GM12872 (cell line): ENCODE results near the gene MRTFA.

Experiments
- CTCF ChIP-seq: IDR thresholded peaks from 3 replicates; pipeline ENCODE4 v1.5.1; 2011; ENCODE audit warnings: low read depth, mild to moderate bottlenecking, low read length, moderate library complexity; ENCODE audit not compliant: insufficient read depth

The MRTFA gene

DNA sequence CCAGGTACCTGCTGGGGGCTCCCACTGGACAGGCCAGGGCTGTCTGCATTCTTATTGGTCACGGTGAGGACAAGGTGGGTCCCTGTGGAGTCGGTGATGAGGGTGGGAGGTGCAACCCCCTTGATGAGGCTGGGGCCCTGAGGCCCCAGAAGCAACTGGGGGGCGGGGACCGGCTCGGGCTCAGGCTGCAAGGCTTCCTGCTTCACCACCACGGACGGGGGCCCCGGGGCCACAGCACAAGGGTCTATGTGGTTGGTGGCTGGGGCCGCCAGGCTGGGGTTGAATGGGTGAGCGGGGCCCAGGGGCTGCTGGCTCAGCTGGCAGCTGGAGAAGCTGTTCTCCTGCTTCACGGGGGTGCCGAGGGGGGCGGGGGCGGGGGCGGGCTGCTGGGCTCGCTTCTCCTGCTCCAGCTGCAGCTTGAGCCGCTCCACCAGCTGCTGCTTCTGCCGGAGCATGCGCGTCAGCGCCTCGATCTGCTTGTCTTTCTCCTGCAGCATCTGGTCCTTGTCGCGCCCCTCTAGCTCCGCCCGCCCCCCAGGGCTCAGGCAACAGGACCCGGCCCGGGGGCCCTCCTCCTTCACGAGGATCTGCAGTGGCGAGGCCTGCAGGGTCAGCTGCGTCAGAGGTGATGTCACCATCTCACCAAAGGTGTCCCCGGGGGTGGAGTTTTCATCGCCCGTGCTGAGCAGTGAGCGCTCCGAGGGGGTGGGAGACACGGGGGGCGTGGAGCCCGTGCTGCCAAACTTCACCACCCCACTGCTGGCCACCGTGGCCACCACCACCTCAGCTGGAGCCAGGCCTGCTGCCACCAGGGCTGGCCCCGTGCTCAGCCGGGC, 217.9 kb downstream of the MRTFA start:
- TF ChIP-seq CTCF, result no peak

- no peak for TF ChIP-seq CTCF
These were observed 218.6 kb downstream of the MRTFA start for GRCh38 chr22:40417881-40418280.

DNA sequence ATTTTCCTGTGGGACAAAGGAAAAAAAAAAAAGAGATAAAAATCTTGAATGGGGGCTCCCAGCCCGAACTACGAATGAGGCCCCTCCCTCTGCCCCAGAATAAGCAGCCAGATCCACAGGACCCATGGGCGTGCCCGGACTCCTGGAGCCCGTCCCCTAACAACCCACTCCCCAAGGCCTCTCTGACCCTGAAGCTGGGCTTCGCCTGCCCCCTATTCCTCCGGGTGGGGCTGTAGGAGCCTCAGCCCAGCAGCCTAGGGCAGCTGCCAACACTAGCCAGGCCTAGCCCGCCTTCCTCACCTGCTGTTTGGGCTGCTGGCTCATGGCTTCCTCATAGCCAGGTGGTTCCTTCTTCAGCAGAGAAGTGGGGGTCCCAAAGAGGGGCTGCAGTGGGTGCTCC, 219.5 kb downstream of the MRTFA start:
- TF ChIP-seq CTCF, result no peak

DNA sequence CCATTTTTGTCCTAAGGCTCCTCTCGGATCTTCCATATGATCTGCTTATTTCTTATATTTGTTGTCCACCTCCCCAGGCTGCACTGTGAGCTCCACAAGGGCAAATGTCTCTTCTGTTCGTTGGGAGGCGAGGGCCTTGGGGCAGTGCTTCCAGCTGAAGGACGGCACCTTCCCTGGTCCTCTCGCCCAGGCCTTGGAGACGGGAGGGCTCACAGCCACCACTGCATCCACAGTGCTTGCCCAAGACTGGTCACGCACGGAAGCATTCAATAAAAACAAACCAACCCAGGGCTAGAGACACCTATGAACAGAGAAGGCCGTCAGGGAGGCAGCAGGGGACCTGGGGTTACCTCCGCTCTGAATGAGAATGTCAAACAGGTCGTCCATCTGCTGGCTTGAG, 219.9 kb downstream of the MRTFA start:
- TF ChIP-seq CTCF, result no peak

DNA sequence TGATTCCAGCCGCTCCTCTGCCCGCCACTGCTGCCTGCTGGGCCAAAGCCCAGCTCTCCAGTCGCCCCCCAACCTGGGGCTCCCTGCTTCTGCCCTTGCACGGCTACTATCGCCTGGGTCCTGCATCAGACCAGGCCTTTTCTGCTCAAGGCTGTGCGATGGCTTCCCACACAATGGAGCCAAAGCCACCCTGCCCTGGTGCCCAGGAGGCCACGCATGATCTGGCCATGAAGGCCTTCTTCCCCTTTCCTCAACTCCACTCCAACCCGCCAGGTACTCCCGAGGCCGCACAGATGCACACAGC, 220.3 kb downstream of the MRTFA start:
- TF ChIP-seq CTCF, result no peak

- TF ChIP-seq CTCF, result no peak
These were observed 220.8 kb downstream of the MRTFA start for GRCh38 chr22:40415531-40416266.

DNA sequence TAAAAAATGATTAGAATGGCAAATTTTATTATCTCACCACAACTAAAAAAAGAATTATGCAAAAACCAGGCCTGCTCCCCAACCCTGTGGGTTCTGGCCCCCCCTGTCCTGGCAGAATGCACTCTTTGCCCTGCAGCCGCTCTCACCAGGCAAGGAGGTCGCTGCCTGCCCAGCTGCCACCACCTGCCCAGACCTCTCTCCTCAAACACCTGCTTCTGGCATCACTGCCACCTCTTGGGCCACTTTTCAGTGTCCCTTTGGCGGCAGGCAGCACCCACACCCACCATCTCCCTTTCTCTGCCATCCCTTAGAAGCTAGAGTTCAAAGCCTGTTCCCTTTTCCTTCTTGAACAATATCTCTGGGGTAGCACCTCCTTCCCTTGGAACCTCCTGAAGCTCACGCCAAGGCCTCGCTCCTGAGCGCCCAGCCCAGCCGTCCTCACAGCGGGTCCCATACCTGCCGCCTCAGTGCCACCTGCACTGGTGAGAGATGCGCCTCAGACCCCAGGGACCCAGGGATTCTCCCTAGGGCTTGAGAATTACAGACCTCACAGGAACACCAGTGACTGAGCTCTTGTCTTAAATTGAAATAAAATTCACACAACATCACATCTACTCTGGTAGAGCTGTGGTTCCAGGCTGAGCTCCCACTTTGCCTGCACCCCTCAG, 221.5 kb downstream of the MRTFA start:
- no peak for TF ChIP-seq CTCF
